Endothelial cell (in vitro differentiated cells): Measurements from ENCODE around the gene PPP1R10. TPM values are rescaled to one million over a fixed set of nuclear protein-coding genes. Genes with fewer than 3 reads are reported as not detected.

Experiments
- DNase-seq: peaks from one replicate; pipeline ENCODE4 v3.0.0; 2021; ENCODE audit warnings: low spot score
- H3K27ac Mint-ChIP-seq: one replicate; pipeline ENCODE4 v1.8.0; 2021; ENCODE audit warnings: mixed read lengths, inconsistent platforms; ENCODE audit not compliant: unreplicated experiment
- H3K27me3 Mint-ChIP-seq: one replicate; pipeline ENCODE4 v1.8.0; 2021; ENCODE audit warnings: mild to moderate bottlenecking, moderate library complexity, mixed read lengths, inconsistent platforms; ENCODE audit not compliant: unreplicated experiment
- H3K36me3 Mint-ChIP-seq: one replicate; pipeline ENCODE4 v1.8.0; 2021; ENCODE audit warnings: mild to moderate bottlenecking, low read depth, mixed read lengths, inconsistent platforms; ENCODE audit not compliant: unreplicated experiment
- H3K4me1 Mint-ChIP-seq: one replicate; pipeline ENCODE4 v1.8.0; 2021; ENCODE audit warnings: mild to moderate bottlenecking, mixed read lengths, inconsistent platforms; ENCODE audit not compliant: unreplicated experiment
- H3K4me3 Mint-ChIP-seq: one replicate; pipeline ENCODE4 v1.8.0; 2021; ENCODE audit warnings: mild to moderate bottlenecking, mixed read lengths, inconsistent platforms; ENCODE audit not compliant: unreplicated experiment
- H3K9me3 Mint-ChIP-seq: one replicate; pipeline ENCODE4 v1.8.0; 2021; ENCODE audit warnings: mixed read lengths, inconsistent platforms; ENCODE audit not compliant: unreplicated experiment
- CTCF ChIP-seq: fragments of 200-600 bp; sonication (generic); IDR thresholded peaks from one replicate; pipeline ENCODE4 v1.5.0; 2021; ENCODE audit warnings: antibody characterized with exemption; ENCODE audit not compliant: unreplicated experiment
- microRNA-seq: library from miRNA; unstranded; fragments of <30 nt; microRNA quantifications from one replicate; pipeline ENCODE4, GENCODE V29; 2020; ENCODE audit not compliant: unreplicated experiment
- total RNA-seq: library from RNA; stranded (reverse); fragmentation: NEBNext Ultra II Directional; extraction: Animal tissue kit (Norgen Biotek cat#: 25700); gene quantifications from one replicate; pipeline ENCODE4 v1.2.1, GENCODE V29; 2021; ENCODE audit not compliant: unreplicated experiment

The PPP1R10 gene
- total RNA-seq, 1 donor from 2014 or later = 75.8 TPM

GRCh38 chr6:30554962-30555815 is 61.9 kb downstream of the PPP1R10 start:
- H3K4me3 Mint-ChIP-seq = peak overlapping the region; percentile 99
- H3K4me1 Mint-ChIP-seq = peaks cover 29% of the 10 kb centered on the region
- H3K27me3 Mint-ChIP-seq = peaks cover 13% of the 10 kb centered on the region
- peak overlapping the region; percentile 100 for H3K27ac Mint-ChIP-seq
- peak; percentile 52 for DNase-seq
- H3K9me3 Mint-ChIP-seq = no peaks in the 10 kb centered on the region
- peaks cover 52% of the 10 kb centered on the region for H3K36me3 Mint-ChIP-seq
- no peak for TF ChIP-seq CTCF

DNA sequence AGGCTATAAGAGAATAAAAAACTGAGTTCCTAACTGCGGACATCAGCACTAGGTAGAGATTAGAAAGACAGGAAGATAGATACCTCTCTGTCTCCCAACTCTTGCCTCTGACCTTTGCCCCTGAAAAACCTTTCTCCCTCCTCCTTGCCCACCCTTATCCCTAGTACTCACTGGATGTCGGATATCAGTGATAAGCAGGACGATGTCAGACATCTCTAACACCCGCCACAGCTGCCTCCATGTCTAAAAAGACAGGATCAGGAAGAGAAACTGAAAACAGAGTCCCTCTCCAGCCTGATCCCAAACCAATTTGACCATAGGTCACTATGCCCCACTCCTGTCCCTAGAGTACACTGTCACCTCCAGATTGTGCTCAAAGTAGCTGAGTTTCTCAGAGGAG is 62.6 kb downstream of the PPP1R10 start:
- Mint-ChIP-seq H3K4me3 (peak overlapping the region; percentile 99), H3K27ac (peak overlapping the region; percentile 34), H3K36me3 (peaks cover 59% of the 10 kb centered on the region), H3K27me3 (peaks cover 13% of the 10 kb centered on the region), H3K9me3 (no peaks in the 10 kb centered on the region), H3K4me1 (peaks cover 29% of the 10 kb centered on the region)
- TF ChIP-seq CTCF = no peak
- DNase-seq = no peak

Small RNA genes within 50 kb of the gene (microRNA-seq; reads per million reads assigned to microRNA genes)
- gene MIR877 = 918 reads per million, percentile 92 among the genes with 10 or more reads in this experiment

Other genes starting within 250 kb of the PPP1R10 start
- 274 TPM for gene HLA-E, start 127.7 kb downstream of the PPP1R10 start, total RNA-seq
- gene GNL1, start 60.8 kb downstream of the PPP1R10 start, total RNA-seq = 109 TPM
- 12.6 TPM for gene PRR3, start 59.9 kb downstream of the PPP1R10 start, total RNA-seq
- gene ABCF1, start 45.8 kb downstream of the PPP1R10 start, total RNA-seq = 57.2 TPM
- 39.8 TPM for gene MRPS18B, start 597 bp upstream of the PPP1R10 start, total RNA-seq
- 30.3 TPM for gene ATAT1, start 9.6 kb upstream of the PPP1R10 start, total RNA-seq
- 15.1 TPM for gene C6orf136, start 29.9 kb upstream of the PPP1R10 start, total RNA-seq
- 38.5 TPM for gene DHX16, start 55.8 kb upstream of the PPP1R10 start, total RNA-seq
- 285 TPM for gene PPP1R18, start 69.4 kb upstream of the PPP1R10 start, total RNA-seq
- gene NRM, start 73.7 kb upstream of the PPP1R10 start, total RNA-seq = 26.0 TPM
- 51.7 TPM for gene MDC1, start 100.0 kb upstream of the PPP1R10 start, total RNA-seq
- 1,094 TPM for gene TUBB, start 103.1 kb upstream of the PPP1R10 start, total RNA-seq
- gene FLOT1, start 125.4 kb upstream of the PPP1R10 start, total RNA-seq = 136 TPM
- 4.8 TPM for gene IER3, start 127.3 kb upstream of the PPP1R10 start, total RNA-seq